ENCODE results near the gene PRODH.
A peak's percentile ranks its signal among the peaks of the same experiment; 100 is the strongest.
"Not testable (repeated sequence)": the region's sequence is repeated elsewhere in the genome, so short reads cannot be mapped to it uniquely, and the experiment has no call there.

The PRODH gene

GRCh38 chr22:18954303-18954989, 18.4 kb upstream of the PRODH start:
- peak; percentile 33 to 50 for DNase-seq (ENCODE audit: low read depth in 2 of 2)

- DNase-seq (ENCODE audit: low read depth in 2 of 2), result not testable (repeated sequence)
Observed at GRCh38 chr22:18953128-18953527, 17.0 kb upstream of the PRODH start.

DNA sequence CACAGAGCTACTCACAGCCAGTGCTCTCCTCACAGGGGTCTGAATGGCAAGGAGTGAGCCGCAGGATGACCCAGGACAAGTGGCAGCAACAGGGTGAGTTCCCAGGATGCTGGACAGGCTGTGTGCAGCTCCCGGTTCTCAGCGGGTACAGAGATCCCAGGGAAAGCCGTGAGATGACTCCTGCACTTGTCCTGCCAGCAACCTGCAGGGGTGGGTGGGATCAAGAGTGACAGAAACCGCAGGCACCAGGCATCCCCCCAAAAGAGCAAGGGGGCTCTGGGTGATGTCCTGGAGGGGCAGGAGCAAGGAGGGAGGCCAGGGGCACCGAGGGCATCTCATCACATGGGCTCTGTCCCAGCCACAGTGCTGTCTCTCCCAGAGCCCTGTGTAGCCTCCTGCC, 15.9 kb upstream of the PRODH start:
- DNase-seq (ENCODE audit: low read depth in 2 of 2), result no peak

GRCh38 chr22:18950141-18950540, 14.0 kb upstream of the PRODH start:
- no peak for DNase-seq (ENCODE audit: low read depth in 2 of 2)

DNA sequence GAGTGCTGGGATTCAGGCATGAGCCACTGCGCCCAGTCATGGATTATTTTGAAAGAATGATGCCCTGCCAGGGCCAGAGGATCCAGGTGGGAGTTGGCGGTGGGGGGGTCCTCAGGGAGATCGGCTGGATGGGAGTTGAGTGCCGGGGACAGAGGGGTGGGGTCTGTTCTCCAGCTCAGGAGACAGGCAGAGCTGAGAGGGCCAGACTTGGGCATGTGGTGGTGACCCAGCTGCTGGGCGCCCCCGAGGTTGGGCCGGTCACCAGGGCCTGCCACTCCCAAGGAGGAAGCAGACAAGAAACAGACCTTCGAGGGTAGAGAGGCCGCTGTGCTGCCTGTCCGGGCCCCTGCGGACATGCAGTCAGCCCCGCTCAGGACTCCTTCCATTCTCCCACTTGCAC, 11.8 kb upstream of the PRODH start:
- no peak for DNase-seq (ENCODE audit: low read depth in 2 of 2)

DNA sequence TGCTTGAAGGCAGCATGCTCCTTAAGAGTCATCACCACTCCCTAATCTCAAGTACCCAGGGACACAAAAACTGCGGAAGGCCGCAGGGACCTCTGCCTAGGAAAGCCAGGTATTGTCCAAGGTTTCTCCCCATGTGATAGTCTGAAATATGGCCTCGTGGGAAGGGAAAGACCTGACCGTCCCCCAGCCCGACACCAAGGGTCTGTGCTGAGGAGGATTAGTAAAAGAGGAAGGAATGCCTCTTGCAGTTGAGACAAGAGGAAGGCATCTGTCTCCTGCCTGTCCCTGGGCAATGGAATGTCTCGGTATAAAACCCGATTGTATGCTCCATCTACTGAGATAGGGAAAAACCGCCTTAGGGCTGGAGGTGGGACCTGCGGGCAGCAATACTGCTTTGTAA, 11.0 kb upstream of the PRODH start:
- not testable (repeated sequence) for DNase-seq (ENCODE audit: low read depth in 2 of 2)

DNA sequence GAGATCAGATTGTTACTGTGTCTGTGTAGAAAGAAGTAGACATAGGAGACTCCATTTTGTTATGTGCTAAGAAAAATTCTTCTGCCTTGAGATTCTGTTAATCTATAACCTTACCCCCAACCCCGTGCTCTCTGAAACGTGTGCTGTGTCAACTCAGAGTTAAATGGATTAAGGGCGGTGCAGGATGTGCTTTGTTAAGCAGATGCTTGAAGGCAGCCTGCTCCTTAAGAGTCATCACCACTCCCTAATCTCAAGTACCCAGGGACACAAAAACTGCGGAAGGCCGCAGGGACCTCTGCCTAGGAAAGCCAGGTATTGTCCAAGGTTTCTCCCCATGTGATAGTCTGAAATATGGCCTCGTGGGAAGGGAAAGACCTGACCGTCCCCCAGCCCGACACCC, 2.6 kb upstream of the PRODH start:
- DNase-seq (ENCODE audit: low read depth in 2 of 2), result not testable (repeated sequence)

- not testable (repeated sequence) for DNase-seq (ENCODE audit: low read depth in 2 of 2)
Observed at GRCh38 chr22:18934688-18935087, 1.4 kb downstream of the PRODH start.

DNA sequence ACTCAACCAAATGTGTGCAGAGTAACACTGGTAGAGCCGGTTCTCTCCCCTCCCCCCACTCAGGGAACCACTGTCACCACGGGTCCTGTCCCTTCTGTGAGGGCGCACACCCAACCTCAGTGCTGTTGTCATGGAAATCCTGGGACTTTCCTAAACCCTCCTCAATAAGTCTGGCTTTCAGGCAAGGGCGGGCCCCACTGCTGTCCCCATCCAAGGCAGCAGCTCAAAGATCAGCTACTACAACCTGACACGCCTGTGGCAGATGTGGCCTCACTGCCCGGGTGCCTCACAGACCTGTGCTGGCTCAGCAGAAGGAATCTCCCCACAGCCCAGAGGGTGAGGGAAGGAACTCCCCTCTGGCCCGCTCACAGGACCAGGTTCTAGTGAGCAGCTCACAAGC, 2.2 kb downstream of the PRODH start:
- no peak for DNase-seq (ENCODE audit: low read depth in 2 of 2)

DNA sequence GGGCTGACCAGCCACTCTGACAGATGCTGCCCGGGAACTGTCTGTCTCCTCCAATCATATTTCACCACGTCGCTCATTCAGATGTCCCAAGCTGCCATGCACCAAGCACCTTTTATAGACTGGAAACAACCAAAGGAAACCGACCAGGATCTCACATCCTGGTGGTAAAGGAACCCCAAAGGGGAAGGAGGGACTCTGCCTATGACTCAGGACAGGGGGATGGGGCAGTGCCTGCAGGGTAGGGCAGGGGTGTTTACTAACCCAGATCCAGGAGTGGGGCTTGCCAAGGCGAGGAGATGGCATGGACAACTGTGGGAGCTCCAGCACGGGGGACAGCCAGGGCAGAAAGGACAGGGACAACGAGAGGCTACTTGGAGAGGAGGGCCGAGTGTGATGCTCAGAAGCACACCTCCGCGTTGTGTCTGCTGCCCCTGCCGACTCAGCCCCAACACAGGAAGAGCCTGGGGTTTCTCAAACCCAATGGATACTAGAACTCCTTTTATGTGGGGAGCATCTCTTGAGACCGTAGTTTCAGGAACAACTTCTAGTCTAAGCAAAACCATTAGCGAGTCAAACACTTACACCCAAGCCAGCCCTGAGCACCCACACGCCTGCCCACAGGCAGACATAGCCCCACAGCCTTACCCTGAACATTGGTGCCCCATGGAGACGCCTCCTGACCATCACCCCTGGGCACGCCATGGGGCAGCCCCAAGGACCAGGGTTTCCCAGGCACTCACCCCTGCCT, 4.0 kb downstream of the PRODH start:
- DNase-seq (ENCODE audit: low read depth in 2 of 2), result no peak

DNA sequence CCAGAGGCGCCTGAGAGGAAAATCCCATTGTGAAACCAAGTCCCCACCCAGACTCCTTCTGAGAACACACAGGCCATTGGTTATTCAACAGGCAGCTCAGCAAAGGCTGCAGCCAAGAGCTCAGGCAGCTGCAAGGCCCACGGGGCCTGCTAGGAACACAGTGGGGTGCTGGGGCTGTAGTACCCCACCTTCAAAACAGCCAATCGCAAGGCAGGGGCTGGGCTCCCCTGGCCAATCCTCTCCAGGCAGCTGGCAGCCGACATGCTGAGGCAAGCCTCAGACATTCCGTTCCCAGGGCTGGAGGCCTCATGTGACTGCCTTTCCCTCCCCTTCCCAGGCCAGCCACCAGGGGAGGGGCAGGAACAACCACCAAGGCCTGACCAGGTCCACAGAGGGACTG, 6.6 kb downstream of the PRODH start:
- no peak for DNase-seq (ENCODE audit: low read depth in 2 of 2)

- no peak for DNase-seq (ENCODE audit: low read depth in 2 of 2)
Observed at GRCh38 chr22:18927573-18927972, 8.5 kb downstream of the PRODH start.

DNA sequence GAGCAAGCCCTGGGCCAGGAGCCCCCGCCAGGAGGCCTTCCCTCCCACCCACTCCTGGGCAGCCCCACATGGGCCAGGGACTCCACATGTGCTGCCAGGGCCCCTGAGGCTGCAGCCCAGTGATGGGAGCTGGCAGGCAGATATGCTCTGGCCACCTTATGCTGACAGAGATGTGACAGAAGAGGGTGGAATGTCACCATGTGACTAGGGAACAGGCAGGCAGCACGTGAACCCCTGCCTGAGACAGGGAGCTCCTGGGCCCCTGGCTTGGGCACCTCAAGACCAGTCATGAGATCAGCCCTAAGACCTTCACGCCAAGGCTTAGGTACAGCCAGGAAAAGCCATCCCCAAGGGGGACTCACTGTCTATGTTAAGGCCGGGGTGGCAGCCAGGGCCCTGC, 9.1 kb downstream of the PRODH start:
- no peak for DNase-seq (ENCODE audit: low read depth in 2 of 2)

GRCh38 chr22:18925368-18926064, 10.6 kb downstream of the PRODH start:
- no peak for DNase-seq (ENCODE audit: low read depth in 2 of 2)

GRCh38 chr22:18920257-18920902, 15.7 kb downstream of the PRODH start:
- not testable (repeated sequence) for DNase-seq (ENCODE audit: low read depth in 2 of 2)

- DNase-seq (ENCODE audit: low read depth in 2 of 2), result not testable (repeated sequence)
Observed at GRCh38 chr22:18917818-18918217, 18.3 kb downstream of the PRODH start.

- not testable (repeated sequence) for DNase-seq (ENCODE audit: low read depth in 2 of 2)
Observed at GRCh38 chr22:18915550-18915949, 20.5 kb downstream of the PRODH start.

DNA sequence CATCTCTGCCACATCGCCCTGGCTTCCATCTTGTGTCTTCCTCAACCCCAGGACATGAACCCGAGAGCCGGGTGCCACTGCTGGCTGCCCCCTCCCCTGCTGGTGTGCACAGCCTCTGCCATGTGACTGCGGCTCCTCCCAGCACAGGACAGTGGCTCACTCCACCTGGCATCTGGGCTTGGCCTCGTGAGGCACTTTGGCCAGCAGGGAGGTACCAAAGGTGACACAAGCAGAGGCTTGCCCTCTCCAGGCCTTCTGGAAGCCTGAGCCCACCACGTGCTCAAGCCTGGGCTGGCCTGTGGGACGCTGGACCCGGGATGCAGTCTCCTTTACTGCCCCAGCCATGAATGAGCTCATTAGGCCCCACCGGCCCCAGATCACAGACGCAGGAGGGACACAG, 21.5 kb downstream of the PRODH start:
- not testable (repeated sequence) for DNase-seq (ENCODE audit: low read depth in 2 of 2)

GRCh38 chr22:18912264-18912946, 23.7 kb downstream of the PRODH start:
- DNase-seq (ENCODE audit: low read depth in 2 of 2), result not testable (repeated sequence)

DNA sequence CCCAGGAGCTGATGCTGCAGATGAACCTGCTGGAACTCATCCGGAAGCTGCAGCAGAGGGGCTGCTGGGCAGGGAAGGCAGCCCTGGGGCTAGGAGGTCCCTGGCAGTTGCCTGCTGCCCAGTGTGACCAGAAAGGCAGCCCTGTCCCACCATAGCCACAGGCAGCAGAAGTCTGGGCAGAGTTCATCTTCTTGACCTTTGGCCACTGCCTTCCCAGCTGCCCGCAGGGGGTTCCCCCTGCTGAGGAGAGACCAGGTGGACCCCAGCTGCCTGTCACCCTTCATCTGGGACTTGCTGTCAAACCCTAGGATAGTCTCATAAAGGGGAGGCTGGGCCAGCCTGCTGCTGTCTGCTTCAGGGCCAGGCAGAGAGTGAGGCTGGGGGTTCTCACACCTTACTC, 24.6 kb downstream of the PRODH start:
- not testable (repeated sequence) for DNase-seq (ENCODE audit: low read depth in 2 of 2)

- no peak for DNase-seq (ENCODE audit: low read depth in 2 of 2)
Observed at GRCh38 chr22:18909556-18909955, 26.5 kb downstream of the PRODH start.

DNA sequence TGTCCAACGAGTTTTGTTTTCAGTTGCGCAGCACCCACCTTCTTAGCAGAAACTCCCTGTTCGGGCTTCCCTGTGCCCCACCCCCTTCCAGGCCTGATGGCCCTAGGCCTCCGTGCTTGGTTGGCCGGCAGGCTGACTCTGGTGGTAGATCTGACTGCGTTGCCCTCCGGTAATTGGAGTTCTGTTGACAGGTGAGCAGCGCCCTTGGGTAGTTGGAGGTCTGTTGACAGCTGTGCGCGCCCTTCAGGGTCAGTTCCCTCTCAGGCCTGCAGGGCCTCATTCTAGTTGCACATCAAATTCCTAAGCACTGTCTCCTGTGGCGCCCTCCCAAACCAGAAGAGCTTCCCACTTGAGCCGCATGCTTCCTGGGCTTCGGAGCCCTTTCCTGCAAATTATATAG, 29.2 kb downstream of the PRODH start:
- no peak for DNase-seq (ENCODE audit: low read depth in 2 of 2)
